Progenitor cell of endocrine pancreas (in vitro differentiated cells): Measurements from ENCODE around the gene SS18L1. TPM values are rescaled to one million over a fixed set of nuclear protein-coding genes. Genes with fewer than 3 reads are reported as not detected.

ENCODE experiments used
- DNase-seq: peaks from one replicate; pipeline ENCODE4 v3.0.0; 2021; ENCODE audit warnings: low spot score; ENCODE audit not compliant: unreplicated experiment
- H3K27ac Mint-ChIP-seq: 2 replicates; pipeline ENCODE4 v1.8.0; 2021; ENCODE audit warnings: mild to moderate bottlenecking, moderate library complexity, mixed read lengths
- H3K27me3 Mint-ChIP-seq: 2 replicates; pipeline ENCODE4 v1.8.0; 2021; ENCODE audit warnings: mixed read lengths
- H3K36me3 Mint-ChIP-seq: 2 replicates; pipeline ENCODE4 v1.8.0; 2022; ENCODE audit warnings: mixed read lengths; ENCODE audit not compliant: insufficient read depth
- H3K4me1 Mint-ChIP-seq: 2 replicates; pipeline ENCODE4 v1.8.0; 2021; ENCODE audit warnings: low read depth, mixed read lengths
- H3K4me3 Mint-ChIP-seq: 2 replicates; pipeline ENCODE4 v1.8.0; 2021; ENCODE audit warnings: low read depth, mild to moderate bottlenecking, moderate library complexity, mixed read lengths
- H3K9me3 Mint-ChIP-seq: 2 replicates; pipeline ENCODE4 v1.8.0; 2021; ENCODE audit warnings: low read depth, mixed read lengths
- CTCF ChIP-seq: fragments of 200-600 bp; sonication (generic); IDR thresholded peaks from one replicate; pipeline ENCODE4 v1.5.0; 2021; ENCODE audit warnings: antibody characterized with exemption, mild to moderate bottlenecking; ENCODE audit not compliant: unreplicated experiment
- total RNA-seq: library from RNA; stranded (reverse); gene quantifications from 2 replicates; pipeline ENCODE4 v1.2.1, GENCODE V29; 2021

The SS18L1 gene
- total RNA-seq, 1 donor from 2014 or later = 29.8 TPM

DNA sequence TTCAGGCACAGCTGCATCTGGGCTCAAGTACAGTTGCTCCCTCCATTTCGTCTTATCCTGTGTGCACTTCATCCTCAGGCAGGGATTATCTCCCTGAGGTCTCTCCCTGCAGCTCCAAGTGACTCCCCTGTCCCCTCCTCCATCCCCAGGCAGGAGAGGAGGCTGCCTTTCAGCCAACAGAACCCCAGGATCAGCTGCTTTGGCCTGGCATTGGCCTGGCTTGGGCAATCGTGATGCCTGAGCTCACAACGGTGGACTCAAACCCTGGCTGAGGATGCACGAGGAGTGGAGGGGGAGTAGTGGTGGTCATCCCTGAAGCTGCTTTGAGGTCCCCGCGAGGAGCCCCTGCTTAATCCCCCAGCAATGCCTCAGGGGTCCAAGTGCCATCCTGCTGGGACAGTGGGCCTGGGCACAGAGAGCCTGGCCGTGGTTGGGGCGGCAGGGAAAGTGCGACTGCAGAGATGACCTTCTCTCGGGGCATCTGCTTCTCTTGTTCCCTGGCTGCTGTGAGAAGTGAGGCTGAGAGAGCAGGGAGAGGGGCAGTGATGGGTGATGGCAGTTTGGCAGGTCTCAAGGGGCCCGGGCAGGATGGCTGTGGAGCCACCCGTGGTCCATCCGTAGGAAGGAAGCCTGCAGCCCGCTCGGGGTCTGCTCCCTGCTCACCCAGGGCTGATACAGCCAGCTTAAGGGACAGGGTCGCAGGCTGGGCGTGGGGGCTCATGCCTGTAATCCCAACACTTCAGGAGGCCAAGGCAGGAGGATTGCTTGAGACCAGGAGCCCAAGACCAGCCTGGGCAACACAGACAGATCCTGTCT lies 82.5 kb downstream of the SS18L1 start:
- H3K4me3 Mint-ChIP-seq = no peak overlapping the region
- H3K27ac Mint-ChIP-seq = no peak overlapping the region
- no peaks in the 10 kb centered on the region for H3K4me1 Mint-ChIP-seq
- H3K36me3 Mint-ChIP-seq = no peaks in the 10 kb centered on the region
- TF ChIP-seq CTCF = no peak
- no peaks in the 10 kb centered on the region for H3K9me3 Mint-ChIP-seq
- H3K27me3 Mint-ChIP-seq = peaks cover 50% of the 10 kb centered on the region
- no peak for DNase-seq

DNA sequence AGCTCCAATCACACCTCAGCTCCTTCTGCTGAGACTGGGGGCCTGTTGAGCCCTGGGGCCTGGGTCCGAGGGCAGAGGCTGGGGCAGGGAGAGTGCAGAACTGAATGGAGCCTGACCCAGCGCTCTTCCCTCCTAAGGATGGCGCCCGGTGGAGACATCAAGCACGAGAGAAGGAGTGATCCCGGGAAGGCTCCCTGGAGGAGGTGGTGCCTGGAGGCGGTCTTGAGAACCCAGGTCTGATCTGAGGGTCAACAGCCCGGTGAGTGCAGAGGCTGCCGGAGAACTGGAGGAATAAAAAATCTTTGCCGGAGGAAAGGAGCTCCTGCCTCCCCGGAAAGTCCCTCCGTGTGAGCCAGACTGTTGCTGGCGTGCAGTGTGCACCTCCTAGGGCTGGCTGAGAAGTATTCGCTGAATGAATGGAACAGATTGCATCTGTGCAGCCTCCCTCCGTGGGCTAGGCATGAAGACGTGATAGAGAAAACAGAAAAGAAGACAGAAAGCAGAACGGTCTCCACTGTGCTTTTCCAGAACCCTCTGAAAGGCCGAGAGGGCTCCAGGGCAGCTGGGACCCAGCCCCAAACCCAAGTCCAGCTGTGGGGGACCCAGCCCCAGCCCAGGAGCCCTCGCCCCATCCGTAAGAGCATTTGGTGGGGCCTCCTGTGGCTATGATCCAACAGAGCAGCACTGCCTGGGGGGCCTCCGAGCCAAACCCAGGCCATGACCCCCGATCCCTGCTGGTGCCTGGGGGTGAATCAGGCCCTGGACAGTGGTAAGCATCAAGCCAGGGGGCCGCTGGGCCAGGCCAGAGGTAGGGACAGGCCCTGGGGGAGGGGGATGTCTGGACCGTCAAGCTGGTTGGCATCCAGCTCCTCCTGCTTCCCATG lies 83.4 kb downstream of the SS18L1 start:
- TF ChIP-seq CTCF = no peak
- Mint-ChIP-seq H3K4me3 (no peak overlapping the region), H3K36me3 (no peaks in the 10 kb centered on the region), H3K4me1 (no peaks in the 10 kb centered on the region), H3K9me3 (no peaks in the 10 kb centered on the region), H3K27ac (no peak overlapping the region), H3K27me3 (peaks cover 41% of the 10 kb centered on the region)
- DNase-seq = no peak

GRCh38 chr20:62227591-62227976 lies 84.0 kb downstream of the SS18L1 start:
- TF ChIP-seq CTCF = no peak
- peaks cover 41% of the 10 kb centered on the region for H3K27me3 Mint-ChIP-seq
- H3K4me3 Mint-ChIP-seq = no peak overlapping the region
- no peaks in the 10 kb centered on the region for H3K9me3 Mint-ChIP-seq
- no peak for DNase-seq
- no peaks in the 10 kb centered on the region for H3K4me1 Mint-ChIP-seq
- H3K27ac Mint-ChIP-seq = no peak overlapping the region
- no peaks in the 10 kb centered on the region for H3K36me3 Mint-ChIP-seq

- Mint-ChIP-seq H3K36me3 (no peaks in the 10 kb centered on the region), H3K27me3 (peaks cover 34% of the 10 kb centered on the region), H3K4me3 (no peak overlapping the region), H3K27ac (no peak overlapping the region), H3K4me1 (no peaks in the 10 kb centered on the region), H3K9me3 (no peaks in the 10 kb centered on the region)
- no peak for DNase-seq
- no peak for TF ChIP-seq CTCF
Observed at GRCh38 chr20:62227977-62228958, 84.7 kb downstream of the SS18L1 start.
